Neutrophil (primary cell): ENCODE measurements around the gene TMEM143.
"Not testable (repeated sequence)": the region's sequence is repeated elsewhere in the genome, so short reads cannot be mapped to it uniquely, and the experiment has no call there.

ENCODE experiments used
- H3K27ac ChIP-seq: fragments of 200-600 bp; sonication (generic); 2 replicates; pipeline ENCODE4 v1.5.1; 2016; ENCODE audit warnings: mild to moderate bottlenecking, moderate library complexity
- H3K27me3 ChIP-seq: fragments of 200-600 bp; sonication (generic); 2 replicates; pipeline ENCODE4 v1.6.0; 2016; ENCODE audit warnings: mild to moderate bottlenecking
- H3K36me3 ChIP-seq: fragments of 200-600 bp; sonication (generic); 2 replicates; pipeline ENCODE4 v1.5.1; 2017
- H3K4me1 ChIP-seq, 2 experiments: fragments of 200-600 bp in 1 of 2; sonication (generic) in 1 of 2; 1 replicate in 1 of 2; 2 replicates in 1 of 2; pipeline versions ENCODE4 v1.5.1 to v1.6.1; 2013 to 2016; ENCODE audit warnings: low read depth in 1 of 2, low read length in 1 of 2, mild to moderate bottlenecking in 1 of 2, moderate library complexity in 1 of 2; ENCODE audit not compliant: control insufficient read depth in 1 of 2, insufficient read depth in 1 of 2
- H3K4me3 ChIP-seq, 2 experiments: fragments of 200-600 bp in 1 of 2; sonication (generic) in 1 of 2; 1 replicate in 1 of 2; 2 replicates in 1 of 2; pipeline ENCODE4 v1.5.1; 2013 to 2016; ENCODE audit warnings: low read depth in 1 of 2, low read length in 1 of 2, mild to moderate bottlenecking in 1 of 2, moderate library complexity in 1 of 2
- H3K9me3 ChIP-seq: fragments of 200-600 bp; sonication (generic); 2 replicates; pipeline ENCODE4 v1.5.1; 2016
- TF ChIP-seq, protein P1 (sequence below): fragments of 200-600 bp; sonication (generic); IDR thresholded peaks from 2 replicates; pipeline ENCODE4 v1.5.1; 2016; ENCODE audit warnings: antibody characterized with exemption

TMEM143 gene

DNA sequence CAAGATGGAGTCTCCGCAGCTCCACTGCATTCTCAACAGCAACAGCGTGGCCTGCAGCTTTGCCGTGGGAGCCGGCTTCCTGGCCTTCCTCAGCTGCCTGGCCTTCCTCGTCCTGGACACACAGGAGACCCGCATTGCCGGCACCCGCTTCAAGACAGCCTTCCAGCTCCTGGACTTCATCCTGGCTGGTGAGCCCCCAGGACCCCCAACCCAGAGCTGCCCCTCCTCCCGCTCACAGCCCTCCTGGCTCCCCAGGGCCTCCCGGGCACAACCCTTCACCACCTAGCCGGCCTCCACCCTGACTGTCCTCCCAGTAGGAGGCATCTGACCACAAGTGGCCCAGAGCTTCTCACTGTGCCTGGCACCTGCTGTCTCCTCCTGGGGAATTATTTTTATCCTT is 9.8 kb upstream of the TMEM143 start:
- H3K27ac ChIP-seq = no peak overlapping the region
- H3K4me1 ChIP-seq = no peaks in the 10 kb centered on the region
- H3K9me3 ChIP-seq = no peaks in the 10 kb centered on the region
- TF ChIP-seq, protein P1, sequence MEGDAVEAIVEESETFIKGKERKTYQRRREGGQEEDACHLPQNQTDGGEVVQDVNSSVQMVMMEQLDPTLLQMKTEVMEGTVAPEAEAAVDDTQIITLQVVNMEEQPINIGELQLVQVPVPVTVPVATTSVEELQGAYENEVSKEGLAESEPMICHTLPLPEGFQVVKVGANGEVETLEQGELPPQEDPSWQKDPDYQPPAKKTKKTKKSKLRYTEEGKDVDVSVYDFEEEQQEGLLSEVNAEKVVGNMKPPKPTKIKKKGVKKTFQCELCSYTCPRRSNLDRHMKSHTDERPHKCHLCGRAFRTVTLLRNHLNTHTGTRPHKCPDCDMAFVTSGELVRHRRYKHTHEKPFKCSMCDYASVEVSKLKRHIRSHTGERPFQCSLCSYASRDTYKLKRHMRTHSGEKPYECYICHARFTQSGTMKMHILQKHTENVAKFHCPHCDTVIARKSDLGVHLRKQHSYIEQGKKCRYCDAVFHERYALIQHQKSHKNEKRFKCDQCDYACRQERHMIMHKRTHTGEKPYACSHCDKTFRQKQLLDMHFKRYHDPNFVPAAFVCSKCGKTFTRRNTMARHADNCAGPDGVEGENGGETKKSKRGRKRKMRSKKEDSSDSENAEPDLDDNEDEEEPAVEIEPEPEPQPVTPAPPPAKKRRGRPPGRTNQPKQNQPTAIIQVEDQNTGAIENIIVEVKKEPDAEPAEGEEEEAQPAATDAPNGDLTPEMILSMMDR = no peak
- H3K4me3 ChIP-seq = no peak overlapping the region
- H3K27me3 ChIP-seq = no peaks in the 10 kb centered on the region
- no peaks in the 10 kb centered on the region for H3K36me3 ChIP-seq

DNA sequence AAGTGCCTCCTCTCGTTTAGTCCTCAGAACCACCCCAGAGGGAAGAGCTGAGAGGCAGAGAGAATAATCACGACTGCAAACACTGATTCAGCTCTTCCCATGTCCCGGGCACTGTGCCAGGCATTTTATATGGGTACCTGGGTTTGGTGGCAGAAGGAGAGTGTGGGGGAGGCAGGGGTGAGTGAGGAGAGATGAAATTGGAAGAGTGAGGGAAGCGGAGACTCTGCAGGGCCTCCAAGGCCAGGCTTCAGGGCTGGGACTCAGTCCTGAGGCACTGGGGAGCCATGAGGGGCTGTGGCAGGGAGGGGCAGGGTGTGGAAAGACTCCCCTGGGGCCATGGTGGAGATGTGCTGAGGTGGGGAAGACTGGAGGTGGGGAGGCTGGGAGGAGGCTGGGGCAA is 9.2 kb upstream of the TMEM143 start:
- Histone ChIP-seq H3K27me3 (no peaks in the 10 kb centered on the region), H3K9me3 (no peaks in the 10 kb centered on the region), H3K4me3 (no peak overlapping the region), H3K27ac (no peak overlapping the region), H3K4me1 (no peaks in the 10 kb centered on the region), H3K36me3 (no peaks in the 10 kb centered on the region)
- TF ChIP-seq, protein P1 = no peak

DNA sequence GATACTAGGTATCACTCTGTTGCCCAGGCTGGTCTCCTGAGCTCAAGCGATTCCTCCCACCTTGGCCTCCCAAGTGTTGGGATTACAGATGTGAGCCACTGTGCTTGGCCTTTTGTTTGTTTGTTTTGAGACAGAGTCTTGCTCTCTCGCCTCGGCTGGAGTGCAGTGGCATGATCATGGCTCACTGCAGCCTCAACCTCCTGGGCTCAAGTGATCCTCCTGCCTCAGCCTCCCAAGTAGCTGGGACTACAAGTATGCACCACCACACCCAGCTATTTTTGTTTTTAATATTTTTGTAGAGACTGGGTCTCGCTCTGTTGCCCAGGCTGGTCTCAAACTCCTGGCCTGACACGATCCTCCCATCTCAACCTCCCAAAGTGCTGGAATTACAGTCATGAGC is 8.0 kb upstream of the TMEM143 start:
- H3K27me3 ChIP-seq, H3K4me3 ChIP-seq, H3K27ac ChIP-seq, H3K36me3 ChIP-seq, H3K4me1 ChIP-seq, H3K9me3 ChIP-seq: not testable (repeated sequence)

DNA sequence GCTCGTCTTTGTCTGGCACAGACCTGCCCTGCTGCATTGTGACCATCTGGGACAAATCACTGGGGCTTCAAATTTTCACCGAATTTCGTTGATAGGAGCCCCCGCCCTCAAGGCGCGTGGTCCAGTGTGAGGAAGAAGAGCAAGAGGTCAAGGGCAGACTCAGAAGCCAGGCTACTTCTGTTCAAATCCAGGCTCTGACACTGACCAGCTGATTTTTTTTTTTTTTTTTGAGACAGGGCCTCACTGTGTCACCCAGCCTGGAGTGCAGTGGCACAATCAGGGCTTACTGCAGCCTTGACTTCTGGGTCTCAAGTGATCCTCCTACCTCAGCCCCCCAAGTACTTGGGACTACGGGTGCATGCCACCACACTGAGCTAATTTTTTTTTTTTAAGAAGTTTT is 7.6 kb upstream of the TMEM143 start:
- no peak overlapping the region for H3K27ac ChIP-seq
- H3K9me3 ChIP-seq = no peaks in the 10 kb centered on the region
- H3K27me3 ChIP-seq = no peaks in the 10 kb centered on the region
- H3K4me1 ChIP-seq = no peaks in the 10 kb centered on the region
- TF ChIP-seq, protein P1 = no peak
- no peaks in the 10 kb centered on the region for H3K36me3 ChIP-seq
- H3K4me3 ChIP-seq = no peak overlapping the region

DNA sequence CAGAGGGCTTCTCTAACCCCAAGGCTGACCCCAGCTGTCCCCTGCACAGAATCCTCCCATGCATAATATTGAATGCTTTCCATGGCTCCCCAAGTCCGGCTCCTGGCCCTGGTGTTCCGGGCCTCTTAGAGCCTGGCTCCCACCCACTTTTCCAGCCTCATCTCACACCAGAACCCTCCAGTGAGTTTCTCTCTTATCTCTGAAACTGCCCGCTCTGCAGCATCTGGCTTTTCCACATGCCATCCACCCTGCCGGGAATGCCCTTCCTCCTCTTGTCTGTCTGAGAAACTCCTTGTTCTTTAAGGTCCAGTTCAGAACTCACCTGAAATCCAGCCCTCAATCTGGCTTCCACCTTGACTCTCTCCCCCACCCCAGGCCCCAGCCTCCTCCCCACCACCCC is 7.2 kb upstream of the TMEM143 start:
- Histone ChIP-seq H3K4me1 (no peaks in the 10 kb centered on the region), H3K36me3 (no peaks in the 10 kb centered on the region), H3K9me3 (no peaks in the 10 kb centered on the region), H3K27ac (no peak overlapping the region), H3K4me3 (no peak overlapping the region), H3K27me3 (no peaks in the 10 kb centered on the region)
- TF ChIP-seq, protein P1 = no peak

DNA sequence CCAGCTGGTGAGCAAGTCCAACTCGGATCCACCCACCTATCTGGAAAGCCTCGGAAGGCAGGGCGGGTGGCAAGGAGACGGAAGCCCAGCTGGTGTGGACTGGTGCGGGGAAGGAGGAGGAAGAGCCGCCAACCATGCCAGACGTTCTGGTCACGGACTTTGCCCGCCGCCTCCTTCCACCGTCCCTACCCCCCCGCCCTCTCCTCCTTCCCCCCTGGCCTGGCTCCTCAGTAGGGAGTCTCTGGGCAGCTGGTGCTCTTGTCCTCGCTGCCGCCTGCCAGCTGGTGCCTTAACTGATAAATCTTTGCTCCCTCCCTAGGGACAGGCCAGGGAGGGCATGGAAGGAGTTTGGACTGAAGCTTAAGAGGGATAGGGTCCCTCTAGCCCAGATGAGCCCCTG is 5.2 kb upstream of the TMEM143 start:
- H3K36me3 ChIP-seq = no peaks in the 10 kb centered on the region

More for the DNA sequence above, 5.2 kb upstream of the TMEM143 start:
- no peak overlapping the region for H3K4me3 ChIP-seq
- TF ChIP-seq, protein P1 = no peak
- peaks cover 6 to 7% of the 10 kb centered on the region in 2 experiments for H3K4me1 ChIP-seq
- H3K9me3 ChIP-seq = no peaks in the 10 kb centered on the region
- H3K27me3 ChIP-seq = no peaks in the 10 kb centered on the region
- no peak overlapping the region for H3K27ac ChIP-seq
